HG03442 (cell line): ENCODE results near the gene POU2AF2.

Experiments
- ATAC-seq: cut with Tn5 transposase; IDR thresholded peaks from one replicate; pipeline ENCODE4 v1.9.1; 2021; ENCODE audit warnings: mild to moderate bottlenecking, moderate library complexity; ENCODE audit not compliant: unreplicated experiment

Gene POU2AF2

GRCh38 chr11:111327908-111328624 lies 82.5 kb downstream of the POU2AF2 start:
- no peak for ATAC-seq

GRCh38 chr11:111329306-111330204 lies 84.0 kb downstream of the POU2AF2 start:
- ATAC-seq: no peak

GRCh38 chr11:111330234-111330893 lies 84.8 kb downstream of the POU2AF2 start:
- ATAC-seq: no peak

GRCh38 chr11:111331711-111332479 lies 86.4 kb downstream of the POU2AF2 start:
- no peak for ATAC-seq

- ATAC-seq: no peak
Observed at GRCh38 chr11:111334532-111335502, 89.3 kb downstream of the POU2AF2 start.

GRCh38 chr11:111335549-111335948 lies 90.0 kb downstream of the POU2AF2 start:
- ATAC-seq: no peak
